ENCODE data around the gene UST.

DNA sequence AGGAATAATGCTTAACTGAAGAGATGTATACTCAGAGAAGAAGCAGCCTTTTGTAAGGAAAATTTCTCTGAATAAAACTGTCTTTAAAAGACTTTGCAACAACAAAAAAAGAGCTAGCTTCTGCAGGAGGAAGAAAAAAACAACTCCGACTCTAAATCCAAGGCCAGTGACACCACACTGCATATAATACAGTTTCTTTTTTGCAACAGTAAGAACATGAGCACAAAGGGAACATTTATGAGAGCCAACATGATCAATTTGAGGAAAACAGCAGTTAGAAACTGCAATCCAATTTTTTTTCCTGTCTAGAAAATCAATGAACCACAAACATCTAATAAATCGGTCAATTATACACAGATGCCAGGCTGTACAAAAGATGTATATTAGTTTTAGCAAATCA lies 42.9 kb upstream of the UST start:
- TF ChIP-seq EZH2 (IDR thresholded peaks at IDR 0.05) (no peak), EZH2phosphoT487 (IDR thresholded peaks at IDR 0.05) (no peak)
- TF ChIP-seq, protein P1, sequence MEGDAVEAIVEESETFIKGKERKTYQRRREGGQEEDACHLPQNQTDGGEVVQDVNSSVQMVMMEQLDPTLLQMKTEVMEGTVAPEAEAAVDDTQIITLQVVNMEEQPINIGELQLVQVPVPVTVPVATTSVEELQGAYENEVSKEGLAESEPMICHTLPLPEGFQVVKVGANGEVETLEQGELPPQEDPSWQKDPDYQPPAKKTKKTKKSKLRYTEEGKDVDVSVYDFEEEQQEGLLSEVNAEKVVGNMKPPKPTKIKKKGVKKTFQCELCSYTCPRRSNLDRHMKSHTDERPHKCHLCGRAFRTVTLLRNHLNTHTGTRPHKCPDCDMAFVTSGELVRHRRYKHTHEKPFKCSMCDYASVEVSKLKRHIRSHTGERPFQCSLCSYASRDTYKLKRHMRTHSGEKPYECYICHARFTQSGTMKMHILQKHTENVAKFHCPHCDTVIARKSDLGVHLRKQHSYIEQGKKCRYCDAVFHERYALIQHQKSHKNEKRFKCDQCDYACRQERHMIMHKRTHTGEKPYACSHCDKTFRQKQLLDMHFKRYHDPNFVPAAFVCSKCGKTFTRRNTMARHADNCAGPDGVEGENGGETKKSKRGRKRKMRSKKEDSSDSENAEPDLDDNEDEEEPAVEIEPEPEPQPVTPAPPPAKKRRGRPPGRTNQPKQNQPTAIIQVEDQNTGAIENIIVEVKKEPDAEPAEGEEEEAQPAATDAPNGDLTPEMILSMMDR (IDR thresholded peaks at IDR 0.05), result no peak
